CD4-positive, alpha-beta T cell treated with Interleukin-17A for 4 hours (primary cell): ENCODE data around the gene RPS29.

Experiments used
- DNase-seq: peaks from one replicate; pipeline ENCODE4 v3.0.0-alpha.2; 2020; ENCODE audit warnings: mixed read lengths

The RPS29 gene

DNA sequence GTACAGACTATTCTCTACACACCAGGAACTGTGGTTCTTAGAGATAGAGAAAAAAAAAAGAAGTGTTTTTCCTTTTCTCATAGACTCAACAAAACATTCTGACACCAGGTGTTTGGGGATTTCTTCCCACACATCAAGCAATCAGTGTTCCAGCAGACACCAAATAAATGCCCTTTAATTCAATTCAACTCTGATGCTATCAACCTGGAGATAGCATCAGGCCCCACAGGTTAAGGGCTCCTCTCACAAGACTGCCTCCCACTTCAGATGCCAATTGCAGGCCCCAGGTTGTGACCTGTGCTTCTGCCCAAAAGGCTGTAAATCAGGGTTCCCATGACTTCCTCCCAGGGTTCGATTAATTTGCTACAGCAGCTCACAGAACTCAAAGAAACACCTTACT lies 36.7 kb downstream of the RPS29 start:
- no peak for DNase-seq

DNA sequence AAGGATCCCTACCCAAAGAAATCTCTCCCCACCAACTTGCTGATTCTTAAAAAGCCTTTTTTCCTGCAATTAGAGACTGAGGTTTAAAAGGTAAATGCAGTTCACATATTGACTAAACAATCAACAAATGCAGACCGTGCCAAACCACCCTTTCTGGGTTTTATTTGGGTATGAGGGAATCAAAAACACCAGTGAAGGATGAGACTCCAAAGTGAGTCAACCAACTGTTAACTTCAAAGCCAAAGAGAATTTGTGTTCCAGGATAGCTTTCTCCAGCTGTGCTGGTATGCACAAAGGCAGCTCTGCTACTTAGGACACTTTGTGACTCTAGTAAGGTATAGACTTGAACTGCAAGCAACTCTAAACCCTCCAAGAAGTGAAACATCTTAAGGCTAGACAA lies 39.4 kb downstream of the RPS29 start:
- DNase-seq = no peak

DNA sequence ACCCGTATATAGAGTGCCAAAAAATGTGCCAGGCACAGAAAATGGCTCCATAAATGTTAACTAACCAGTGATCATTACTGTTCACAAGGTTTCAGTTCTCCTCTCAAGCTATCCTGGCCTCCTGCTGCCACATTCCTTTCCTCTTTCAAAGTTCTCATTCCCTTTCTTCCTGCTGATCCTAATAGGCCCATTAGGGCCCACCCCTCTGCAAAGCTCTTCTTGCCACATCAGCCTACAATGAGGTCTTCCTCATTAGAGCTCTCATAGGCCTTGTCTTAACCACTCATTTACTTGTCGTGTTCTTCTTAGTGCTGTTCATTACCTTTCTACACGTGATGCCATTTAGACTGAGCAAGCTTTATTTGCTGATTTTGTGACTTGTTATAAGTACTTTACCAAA lies 40.5 kb downstream of the RPS29 start:
- no peak for DNase-seq

GRCh38 chr14:49545071-49545470 lies 41.1 kb downstream of the RPS29 start:
- DNase-seq = no peak

GRCh38 chr14:49541049-49541448 lies 45.1 kb downstream of the RPS29 start:
- DNase-seq = no peak

DNA sequence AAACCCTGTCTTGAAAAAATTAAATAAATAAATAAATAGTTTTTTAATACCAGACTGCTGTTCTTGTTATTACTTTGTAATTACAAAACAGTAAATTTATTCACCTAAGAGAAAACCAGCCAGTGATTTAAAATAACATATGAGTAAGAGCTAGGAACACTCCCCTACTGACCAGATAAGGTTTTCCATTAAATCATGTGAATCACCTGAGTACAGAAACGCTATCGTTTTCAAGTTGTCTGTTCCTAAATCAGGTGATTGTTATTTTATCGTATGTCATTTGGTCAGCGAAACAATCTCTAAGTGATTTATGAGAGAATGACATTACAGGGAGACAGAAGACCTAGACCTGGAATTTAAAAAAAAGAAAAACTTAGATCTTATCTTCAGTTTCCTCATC lies 47.3 kb downstream of the RPS29 start:
- DNase-seq = no peak
